ENCODE measurements around the gene FOXJ1.

DNA sequence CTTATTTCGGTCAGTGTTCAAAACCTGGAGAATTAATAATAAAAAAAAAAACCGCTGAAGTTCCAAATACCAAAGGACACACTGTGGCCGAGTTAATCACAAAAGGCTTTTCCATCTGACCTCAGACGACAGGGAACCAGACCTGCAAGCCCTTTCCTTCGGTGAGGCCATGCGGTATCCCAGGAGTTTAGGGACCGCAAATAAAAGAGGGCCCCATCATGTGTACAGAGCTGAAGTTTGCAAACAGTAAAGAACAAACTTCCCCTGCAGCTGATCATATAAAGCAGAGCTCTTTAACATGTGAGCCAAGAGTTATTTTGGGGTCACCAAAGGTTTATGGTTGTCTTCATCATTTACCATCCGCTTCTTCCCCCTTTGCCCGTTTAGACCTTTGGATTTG lies 33.0 kb upstream of the FOXJ1 start:
- TF ChIP-seq POLR2A (IDR thresholded peaks at IDR 0.05) (no peak), POLR2AphosphoS5 (IDR thresholded peaks at IDR 0.05; ENCODE audit: insufficient read depth in 1 of 2, low read depth in 1 of 2) (no peak)
- TF ChIP-seq, protein P1, sequence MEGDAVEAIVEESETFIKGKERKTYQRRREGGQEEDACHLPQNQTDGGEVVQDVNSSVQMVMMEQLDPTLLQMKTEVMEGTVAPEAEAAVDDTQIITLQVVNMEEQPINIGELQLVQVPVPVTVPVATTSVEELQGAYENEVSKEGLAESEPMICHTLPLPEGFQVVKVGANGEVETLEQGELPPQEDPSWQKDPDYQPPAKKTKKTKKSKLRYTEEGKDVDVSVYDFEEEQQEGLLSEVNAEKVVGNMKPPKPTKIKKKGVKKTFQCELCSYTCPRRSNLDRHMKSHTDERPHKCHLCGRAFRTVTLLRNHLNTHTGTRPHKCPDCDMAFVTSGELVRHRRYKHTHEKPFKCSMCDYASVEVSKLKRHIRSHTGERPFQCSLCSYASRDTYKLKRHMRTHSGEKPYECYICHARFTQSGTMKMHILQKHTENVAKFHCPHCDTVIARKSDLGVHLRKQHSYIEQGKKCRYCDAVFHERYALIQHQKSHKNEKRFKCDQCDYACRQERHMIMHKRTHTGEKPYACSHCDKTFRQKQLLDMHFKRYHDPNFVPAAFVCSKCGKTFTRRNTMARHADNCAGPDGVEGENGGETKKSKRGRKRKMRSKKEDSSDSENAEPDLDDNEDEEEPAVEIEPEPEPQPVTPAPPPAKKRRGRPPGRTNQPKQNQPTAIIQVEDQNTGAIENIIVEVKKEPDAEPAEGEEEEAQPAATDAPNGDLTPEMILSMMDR (IDR thresholded peaks at IDR 0.05) = no peak
